ENCODE results near the gene AGBL1.

DNA sequence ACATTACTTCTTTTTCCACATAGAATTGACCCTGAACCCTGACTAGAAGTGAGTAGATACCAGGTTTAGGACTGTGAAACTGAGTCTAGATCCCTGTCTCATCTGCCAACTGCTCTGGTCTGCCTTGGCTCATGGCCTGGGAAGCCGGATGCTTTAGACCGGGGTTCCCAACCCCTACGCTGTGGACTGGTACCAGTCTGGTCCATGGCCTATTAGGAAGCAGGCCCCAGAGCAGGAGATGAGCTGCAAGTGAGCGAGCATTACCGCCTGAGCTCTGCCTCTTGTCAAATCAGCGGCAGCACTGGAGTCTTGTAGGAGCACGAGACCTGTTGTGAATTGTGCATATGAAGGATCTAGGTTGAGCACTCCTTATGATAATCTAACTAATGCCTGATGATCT is 734.2 kb downstream of the AGBL1 start:
- TF ChIP-seq, protein P1, sequence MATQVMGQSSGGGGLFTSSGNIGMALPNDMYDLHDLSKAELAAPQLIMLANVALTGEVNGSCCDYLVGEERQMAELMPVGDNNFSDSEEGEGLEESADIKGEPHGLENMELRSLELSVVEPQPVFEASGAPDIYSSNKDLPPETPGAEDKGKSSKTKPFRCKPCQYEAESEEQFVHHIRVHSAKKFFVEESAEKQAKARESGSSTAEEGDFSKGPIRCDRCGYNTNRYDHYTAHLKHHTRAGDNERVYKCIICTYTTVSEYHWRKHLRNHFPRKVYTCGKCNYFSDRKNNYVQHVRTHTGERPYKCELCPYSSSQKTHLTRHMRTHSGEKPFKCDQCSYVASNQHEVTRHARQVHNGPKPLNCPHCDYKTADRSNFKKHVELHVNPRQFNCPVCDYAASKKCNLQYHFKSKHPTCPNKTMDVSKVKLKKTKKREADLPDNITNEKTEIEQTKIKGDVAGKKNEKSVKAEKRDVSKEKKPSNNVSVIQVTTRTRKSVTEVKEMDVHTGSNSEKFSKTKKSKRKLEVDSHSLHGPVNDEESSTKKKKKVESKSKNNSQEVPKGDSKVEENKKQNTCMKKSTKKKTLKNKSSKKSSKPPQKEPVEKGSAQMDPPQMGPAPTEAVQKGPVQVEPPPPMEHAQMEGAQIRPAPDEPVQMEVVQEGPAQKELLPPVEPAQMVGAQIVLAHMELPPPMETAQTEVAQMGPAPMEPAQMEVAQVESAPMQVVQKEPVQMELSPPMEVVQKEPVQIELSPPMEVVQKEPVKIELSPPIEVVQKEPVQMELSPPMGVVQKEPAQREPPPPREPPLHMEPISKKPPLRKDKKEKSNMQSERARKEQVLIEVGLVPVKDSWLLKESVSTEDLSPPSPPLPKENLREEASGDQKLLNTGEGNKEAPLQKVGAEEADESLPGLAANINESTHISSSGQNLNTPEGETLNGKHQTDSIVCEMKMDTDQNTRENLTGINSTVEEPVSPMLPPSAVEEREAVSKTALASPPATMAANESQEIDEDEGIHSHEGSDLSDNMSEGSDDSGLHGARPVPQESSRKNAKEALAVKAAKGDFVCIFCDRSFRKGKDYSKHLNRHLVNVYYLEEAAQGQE (IDR thresholded peaks at IDR 0.05; ENCODE audit: low read depth), result no peak
- TF ChIP-seq, protein P2, sequence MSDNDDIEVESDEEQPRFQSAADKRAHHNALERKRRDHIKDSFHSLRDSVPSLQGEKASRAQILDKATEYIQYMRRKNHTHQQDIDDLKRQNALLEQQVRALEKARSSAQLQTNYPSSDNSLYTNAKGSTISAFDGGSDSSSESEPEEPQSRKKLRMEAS (IDR thresholded peaks at IDR 0.05), result no peak
- TF ChIP-seq RAD21 (IDR thresholded peaks at IDR 0.05; ENCODE audit: low read depth) (no peak), TEAD4 (IDR thresholded peaks at IDR 0.05) (no peak), EP300 (IDR thresholded peaks at IDR 0.05; ENCODE audit: borderline replicate concordance) (no peak), CEBPB (IDR thresholded peaks at IDR 0.05) (no peak), TAF1 (IDR thresholded peaks at IDR 0.05; ENCODE audit: low read depth) (no peak), TCF12 (IDR thresholded peaks at IDR 0.05; ENCODE audit: low read depth) (no peak), EGR1 (IDR thresholded peaks at IDR 0.05) (no peak), YY1 (IDR thresholded peaks at IDR 0.05; ENCODE audit: low read depth) (no peak), CREB1 (IDR thresholded peaks at IDR 0.05; ENCODE audit: low read depth) (no peak)
- TF ChIP-seq, protein P3, sequence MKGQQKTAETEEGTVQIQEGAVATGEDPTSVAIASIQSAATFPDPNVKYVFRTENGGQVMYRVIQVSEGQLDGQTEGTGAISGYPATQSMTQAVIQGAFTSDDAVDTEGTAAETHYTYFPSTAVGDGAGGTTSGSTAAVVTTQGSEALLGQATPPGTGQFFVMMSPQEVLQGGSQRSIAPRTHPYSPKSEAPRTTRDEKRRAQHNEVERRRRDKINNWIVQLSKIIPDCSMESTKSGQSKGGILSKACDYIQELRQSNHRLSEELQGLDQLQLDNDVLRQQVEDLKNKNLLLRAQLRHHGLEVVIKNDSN (IDR thresholded peaks at IDR 0.05), result no peak

All from Ishikawa (cell line).